Stimulated activated CD8-positive, alpha-beta memory T cell treated with anti-CD3 and anti-CD28 coated beads, Interleukin-12 subunit alpha, Interleukin-12 subunit beta, amount 100 ng/mL, for 4 hours (primary cell): Measurements from ENCODE around the gene TMEM150C.

ENCODE experiments used
- DNase-seq: peaks from one replicate; pipeline ENCODE4 v3.0.0-alpha.2; 2020; ENCODE audit warnings: low read depth

TMEM150C gene

DNA sequence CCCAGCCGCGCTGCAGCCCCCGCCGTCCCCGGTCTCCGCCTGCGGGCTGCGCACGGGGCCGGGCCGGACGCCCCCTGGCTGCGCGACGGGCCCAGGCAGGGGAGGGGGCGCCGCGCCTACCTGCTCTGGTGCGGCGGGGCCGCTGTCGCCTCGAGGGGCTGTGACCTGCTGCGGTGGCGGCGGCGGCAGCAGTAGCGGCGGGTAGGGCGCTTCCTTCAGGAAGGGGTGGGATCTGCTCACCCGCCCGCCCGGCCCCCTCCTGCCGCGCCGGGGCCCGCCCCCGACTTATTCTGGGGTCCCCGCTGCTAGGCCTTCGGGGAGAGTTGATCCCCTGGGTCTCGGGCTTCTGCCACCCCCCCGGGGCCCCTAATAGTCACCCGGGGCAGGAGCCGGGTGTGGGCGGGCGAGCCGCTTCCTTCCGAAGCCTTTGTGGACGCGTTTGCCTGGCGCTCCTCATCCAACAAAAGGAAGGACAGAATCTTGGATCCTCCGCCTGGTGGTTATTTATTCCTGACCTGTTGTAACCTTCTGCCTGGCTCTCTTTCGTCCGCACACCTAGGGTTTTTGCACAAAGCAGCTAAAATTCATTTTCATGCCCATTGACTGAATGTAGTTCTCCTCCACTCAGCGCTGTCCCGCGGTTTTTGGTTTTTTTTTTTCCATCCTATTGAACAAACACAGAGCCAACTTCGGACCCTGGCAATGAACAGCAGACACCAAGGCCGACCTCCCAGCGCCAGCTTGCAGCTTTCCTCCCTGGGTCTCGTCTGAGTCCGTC is at the start of gene TMEM150C:
Gene TMEM150C (minus strand): TSS at position 203 of the 778 bp plus-strand sequence. CDS start 57,331 bp downstream, outside the sequence.
- DNase-seq = no peak

DNA sequence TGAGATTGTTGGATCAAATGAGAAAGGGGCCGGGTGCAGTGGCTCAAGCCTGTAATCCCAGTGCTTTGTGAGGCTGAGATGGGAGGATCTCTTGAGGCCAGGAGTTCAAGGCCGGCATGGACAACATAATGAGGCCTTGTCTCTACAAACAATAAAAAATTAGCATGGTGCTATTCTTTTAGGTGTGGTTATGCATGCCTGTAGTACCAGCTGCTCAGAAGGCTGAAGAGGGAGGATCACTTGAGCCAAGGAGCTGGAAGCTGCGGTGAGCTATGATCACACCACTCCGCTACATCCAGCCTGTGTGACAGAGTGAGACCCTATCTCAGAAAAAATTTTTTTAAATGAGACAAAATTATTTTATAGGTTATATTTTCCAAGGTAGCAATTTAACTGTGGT is 49.7 kb upstream of the TMEM150C start:
- no peak for DNase-seq

DNA sequence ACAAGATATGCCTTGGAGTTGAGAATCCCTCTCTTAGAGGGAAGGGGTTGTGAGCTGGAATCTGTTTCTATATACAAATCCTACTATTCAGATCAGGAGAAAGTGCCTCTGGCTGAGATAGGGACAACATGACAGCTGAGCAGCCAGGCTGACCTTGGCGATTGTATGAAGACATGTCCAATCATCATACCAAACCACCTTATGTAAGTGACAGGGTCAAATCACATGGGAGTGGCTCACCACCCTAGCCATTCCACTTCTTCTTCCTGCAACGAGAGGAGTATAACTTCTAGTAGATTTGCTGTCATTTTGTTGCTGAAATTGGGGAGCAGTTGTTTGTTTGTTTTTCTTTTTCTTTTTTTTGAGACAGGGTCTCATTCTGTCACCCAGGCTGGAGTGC is 48.3 kb upstream of the TMEM150C start:
- DNase-seq = no peak

DNA sequence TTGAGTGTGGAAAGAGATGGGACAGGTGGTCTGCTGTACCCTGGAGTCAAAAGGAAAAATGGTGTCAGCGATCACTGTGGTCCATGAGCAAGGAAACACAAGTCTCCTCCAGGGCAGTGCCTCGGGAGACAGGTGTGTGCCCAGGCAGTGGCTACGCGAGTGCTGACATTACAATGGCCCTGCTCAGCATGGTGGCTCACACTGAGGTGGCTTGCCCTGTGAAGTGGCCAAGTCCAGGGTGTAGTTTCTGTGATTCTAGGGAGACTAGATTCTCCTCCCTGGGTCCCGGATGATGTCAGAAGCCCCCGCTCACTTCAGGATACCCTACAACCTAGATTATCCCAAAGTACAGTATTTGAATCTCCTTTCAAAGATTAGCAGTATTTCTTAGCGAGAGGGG is 44.8 kb upstream of the TMEM150C start:
- no peak for DNase-seq

DNA sequence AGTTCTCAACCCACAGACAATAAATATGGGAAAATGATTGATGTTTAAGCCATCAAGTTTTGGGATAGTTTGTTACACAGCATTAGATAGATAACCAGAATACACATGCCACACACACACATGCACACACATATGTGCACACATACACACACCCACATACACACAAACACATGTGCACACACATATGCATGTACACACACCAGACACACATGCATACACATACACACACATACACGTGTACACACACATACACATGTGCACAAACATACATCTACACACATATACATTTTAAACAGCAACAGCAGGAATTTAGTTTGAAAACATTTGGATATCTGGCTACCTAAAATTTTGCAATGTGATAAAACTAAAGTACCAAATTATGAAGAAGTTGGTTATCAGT is 42.7 kb upstream of the TMEM150C start:
- no peak for DNase-seq

DNA sequence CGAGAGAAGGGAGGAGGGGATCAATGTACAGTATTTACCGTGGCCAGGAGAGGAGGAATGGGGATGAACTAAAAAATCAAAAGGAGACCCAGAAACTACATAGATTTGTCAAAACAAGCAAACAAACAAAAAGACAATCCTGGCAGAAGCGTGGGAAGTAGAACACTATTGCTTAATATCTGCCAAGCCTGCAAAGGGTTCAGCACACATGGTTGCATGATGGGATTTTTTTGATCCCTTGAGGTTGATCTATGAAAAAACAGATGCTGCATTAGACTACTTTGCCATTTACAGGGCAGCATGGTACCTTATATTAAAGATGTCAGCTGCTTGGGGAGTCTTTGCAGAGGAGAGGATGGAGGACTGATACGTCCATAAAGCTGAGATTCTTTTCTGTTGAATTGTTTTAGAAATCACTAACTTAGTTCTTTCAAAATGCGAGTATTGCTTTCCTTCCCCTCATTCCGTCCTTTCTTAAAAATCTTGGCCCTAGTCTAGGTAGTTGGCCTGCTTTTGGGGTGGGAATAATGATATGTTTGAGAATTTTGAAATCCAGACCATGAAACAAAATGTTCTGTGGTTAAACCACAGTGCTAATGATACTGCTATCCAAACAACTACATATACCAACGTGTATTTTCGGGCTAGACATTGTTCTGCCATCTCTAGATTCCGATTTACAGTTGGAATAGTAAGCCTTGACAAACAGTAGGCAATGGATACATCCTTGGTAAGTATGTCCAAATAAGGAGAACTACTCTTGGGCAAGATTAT is 39.6 kb upstream of the TMEM150C start:
- no peak for DNase-seq

DNA sequence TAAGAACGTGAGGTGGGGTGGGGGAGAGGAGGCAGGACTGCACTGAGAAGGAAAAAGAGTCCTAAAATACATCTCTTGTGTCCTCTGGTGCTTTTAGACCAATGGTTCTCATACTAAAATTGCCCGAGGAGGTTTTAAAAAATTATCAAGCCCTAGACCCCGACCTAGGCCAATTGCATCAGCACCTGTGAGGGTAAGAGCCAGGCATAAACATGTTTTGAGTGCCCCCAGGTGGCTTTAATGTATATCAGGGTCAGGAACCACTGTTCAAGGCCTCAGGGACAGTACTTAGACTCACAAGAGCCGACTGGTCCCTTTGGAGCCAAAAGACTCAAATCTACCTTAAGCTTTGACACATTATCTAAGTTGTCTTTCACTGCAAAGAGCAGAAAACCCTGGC is 37.5 kb upstream of the TMEM150C start:
- DNase-seq = no peak

DNA sequence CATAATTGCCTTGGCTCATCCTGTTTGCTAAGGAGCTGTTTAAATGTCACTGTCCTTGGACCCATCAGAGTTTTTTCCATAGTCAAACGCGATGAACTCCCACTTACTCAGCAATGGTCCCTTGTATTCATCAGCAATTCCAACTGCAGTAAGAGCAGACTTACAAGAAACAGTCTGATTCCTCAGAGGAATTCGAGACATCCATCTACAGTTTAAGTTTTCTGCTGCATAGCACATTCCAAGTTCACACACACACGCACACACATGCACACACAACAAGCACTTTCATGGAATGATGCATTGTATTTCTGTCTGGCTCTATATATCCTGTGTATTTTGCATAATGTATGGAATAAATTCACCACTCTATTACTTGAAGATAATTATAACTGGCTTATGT is 32.7 kb upstream of the TMEM150C start:
- DNase-seq = no peak

DNA sequence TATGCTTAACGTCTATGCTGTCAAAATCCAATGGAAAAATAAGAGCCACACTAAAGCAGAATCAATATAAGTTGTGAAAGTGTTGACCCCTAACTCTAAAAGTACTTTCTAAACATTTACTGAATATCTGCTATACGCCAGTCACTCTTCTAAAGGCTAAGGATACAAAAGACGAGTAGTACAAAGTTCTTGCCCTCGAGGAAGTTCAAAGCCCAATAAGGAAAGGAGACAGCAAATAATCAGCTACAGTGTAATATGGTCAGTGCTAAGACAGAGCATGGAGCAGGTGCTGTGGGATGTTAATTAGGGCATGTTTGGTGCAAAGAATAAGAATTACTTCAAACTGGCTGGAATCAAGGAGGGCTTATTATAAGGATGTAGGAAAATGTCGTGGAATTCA is 31.6 kb upstream of the TMEM150C start:
- no peak for DNase-seq

DNA sequence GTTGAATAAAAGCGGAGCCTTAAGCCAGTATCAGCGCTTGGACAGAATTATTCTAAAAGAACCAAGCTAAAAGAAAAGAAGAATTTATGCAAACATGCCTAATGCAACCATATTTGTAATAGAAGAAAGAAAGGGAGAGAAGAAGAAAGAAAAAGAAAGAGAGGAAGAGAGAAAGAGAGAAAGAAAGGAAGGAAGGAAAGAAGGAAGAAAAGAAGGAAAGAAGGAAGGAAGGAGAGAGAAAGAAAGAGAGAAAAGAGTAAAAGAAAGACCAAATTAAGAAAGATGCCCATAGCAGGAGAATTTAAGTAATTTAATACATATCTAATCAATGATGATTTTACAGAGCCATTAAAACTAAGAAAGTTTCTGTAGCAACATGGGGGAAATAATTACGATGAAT is 30.9 kb upstream of the TMEM150C start:
- DNase-seq = no peak

DNA sequence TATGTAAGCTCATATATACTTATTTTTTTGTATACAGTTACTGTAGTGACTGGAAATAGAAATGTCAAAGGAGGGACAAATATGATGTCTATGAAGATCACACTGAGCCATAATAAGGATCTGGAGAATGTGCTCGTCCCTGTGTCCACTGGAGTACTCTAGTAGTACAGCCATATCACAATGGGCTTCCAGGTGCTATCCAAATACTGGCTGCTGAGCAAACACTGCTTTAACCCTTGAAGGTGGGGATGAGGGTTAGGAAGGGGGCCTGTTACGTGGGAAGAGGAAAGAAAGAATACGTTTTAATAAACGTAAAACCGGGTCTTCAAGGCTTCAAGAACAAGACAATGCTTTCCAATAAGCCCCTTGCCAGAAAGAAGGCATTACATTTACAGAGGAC is 29.8 kb upstream of the TMEM150C start:
- DNase-seq = no peak

DNA sequence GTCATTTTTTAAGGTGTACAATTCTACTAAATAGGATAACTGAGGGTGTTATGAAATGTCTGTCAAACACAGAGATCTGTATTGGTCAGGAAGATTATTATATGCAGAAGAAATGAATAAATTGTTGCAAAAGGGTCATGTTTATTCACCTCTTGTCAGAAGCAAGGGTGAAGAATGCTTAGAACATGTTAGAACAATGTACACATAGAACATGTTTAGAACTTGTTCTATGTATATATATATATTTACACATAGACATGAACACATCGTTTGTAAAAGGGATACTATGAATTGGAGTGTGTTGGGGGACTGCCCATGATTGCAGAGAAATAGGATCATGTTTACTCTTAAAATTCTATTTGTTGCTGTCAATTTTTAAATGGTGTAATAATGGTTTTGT is 28.0 kb upstream of the TMEM150C start:
- DNase-seq = no peak

DNA sequence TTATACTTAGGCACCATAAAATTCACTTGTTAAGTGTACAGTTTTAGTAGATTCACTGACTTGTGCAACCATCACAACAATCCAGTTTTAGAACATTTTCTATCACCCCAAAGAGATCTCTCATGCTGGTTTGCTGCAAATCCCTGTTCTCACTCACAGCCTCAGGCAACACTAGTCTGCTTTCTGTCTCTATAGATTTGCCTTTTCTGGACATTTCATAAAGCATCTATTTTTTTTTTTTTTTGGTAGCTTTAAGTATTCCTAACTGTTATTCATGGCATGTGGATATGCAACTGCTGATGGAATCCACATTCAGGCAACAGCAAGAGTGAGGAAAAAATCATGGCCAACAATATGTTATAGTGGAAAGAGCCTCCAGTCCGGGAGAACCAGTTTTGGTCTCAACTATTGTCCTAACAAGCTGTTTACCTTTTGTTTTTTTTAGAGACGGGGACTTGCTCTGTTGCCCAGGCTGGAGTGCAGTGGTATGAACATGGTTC is 27.0 kb upstream of the TMEM150C start:
- DNase-seq = no peak

DNA sequence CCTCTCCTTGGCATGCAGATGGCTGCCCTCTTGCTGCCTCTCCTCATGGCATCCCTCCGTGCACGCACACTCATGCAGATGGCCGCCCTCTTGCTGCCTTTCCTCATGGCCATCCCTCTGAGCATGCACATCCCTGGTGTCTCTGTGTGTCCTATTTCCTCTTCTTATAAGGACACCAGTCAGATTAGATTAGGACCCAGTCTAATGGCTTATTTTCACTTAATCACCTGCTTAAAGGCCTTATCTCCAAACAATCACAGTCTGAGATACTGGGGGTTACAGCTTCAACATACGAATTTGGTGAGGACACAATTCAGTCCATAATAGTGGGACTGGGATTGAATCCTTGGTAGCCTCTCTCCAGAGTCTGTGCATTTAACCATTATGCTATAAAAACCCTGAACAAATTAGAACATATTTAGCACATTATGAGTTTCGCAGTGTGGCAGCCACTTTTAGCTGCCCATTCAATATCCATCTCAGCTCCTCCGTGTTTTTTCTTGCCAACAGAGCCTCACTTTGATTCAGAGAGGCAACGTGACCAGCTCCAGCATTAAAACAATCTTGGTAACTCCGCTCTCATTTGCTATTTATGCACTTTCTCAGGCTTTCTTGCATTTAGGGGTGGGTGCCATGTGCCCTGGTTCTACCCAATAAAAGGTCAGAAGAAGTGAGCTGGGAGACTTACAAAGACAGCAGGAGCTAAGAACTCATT is 26.2 kb upstream of the TMEM150C start:
- no peak for DNase-seq

DNA sequence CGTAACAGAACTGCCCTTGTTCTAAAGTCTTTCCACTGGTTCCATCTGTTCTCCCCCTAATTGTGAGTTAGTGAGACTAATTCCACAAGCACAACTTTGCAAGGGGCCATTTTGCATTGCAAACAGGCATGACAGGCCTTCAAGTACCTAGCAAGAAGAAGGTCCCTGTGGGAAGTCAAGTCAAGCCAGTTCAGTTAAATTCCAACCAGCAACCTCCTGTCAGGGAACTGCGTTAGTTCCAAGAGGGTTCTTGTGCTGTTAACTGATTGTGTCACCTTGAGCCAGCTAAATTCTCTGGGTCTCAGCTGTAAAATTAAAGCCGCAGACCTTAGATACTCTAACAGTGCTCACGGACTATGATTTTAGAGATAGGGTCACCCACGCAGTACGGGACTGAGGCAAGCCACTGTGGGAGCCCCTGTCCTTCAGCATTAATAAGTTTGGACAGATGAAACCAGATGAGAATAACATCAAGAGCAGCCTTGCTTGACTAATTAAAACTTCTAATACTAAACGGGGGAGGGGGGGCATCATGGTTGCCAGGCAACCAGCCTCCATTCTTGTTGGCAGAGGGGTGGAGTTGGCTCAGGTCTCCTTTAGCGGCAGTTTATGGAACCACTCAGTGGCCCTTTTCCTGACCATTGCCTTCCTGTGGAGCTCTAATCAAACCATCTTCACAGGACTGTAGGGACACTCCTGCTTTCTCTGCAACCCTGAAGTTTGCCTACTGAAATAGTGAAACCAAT is 24.1 kb upstream of the TMEM150C start:
- no peak for DNase-seq

DNA sequence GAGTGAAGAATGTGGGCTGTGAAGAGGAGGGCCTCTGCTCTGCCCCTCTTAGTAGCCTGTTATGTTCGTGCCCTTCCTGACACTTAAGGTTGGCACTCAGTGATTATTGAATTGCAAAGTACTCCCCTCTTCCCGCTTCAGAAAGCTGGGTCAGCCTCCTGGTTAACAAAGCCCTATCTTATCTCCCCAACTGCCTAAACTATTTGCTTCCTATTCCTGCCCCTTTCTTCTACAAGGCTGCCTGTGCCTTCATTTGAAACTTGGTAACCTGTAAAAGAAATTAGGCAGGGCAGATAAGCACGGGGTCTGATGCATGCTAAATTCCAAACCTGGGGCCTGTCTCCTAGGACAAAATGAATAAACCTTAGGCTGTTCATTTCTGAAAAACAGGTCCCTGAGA is 23.1 kb upstream of the TMEM150C start:
- DNase-seq = no peak

DNA sequence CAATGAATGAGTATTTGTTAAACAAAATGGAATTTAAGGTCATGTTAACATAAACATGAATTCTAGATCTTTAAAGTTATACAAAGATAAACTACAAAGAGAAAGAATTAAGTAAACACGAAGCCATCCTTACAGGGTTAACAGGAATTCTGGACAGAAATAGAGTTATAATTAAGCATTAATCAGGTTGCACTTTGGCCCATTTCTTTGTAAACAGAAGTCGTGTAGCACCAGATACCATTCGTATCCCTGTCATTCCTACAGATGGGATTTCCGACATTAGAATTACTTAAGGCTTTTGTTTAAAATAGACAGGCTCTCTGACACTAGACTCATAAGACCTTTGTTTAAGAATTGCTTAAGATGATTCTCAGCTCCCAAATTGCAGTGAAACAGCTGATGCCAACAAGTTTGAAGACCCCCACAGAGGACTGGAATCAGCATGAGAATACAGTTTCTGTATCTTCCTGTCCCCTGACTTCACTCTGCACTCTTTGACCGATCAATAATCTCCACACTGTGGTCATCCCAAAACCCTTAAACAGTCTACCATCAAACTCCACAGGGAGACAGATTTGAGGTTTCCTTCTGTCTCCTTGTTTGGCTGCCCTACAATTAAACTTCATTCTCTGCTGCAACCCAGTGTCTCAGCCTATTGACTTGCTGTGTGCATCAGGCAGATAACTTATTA is 22.3 kb upstream of the TMEM150C start:
- no peak for DNase-seq

DNA sequence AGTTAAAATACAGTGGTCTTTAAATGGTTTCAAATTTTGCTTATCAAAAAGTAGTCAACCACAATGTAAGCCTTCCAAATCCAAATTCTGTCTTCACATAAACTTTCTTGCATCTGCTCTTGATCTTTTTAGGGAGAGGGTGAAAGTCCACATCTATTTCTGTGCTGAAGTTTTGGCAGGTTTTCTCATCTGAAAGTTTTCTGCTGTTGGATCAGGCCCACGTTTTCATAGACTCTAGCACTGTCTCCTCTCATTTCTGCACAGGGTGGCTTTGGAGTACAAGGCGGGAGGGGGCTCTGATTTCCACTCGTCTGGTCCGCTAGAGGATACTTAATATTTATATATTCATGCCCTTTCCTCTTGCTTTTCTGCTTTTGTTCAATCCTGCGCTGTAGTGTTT is 18.1 kb upstream of the TMEM150C start:
- no peak for DNase-seq

DNA sequence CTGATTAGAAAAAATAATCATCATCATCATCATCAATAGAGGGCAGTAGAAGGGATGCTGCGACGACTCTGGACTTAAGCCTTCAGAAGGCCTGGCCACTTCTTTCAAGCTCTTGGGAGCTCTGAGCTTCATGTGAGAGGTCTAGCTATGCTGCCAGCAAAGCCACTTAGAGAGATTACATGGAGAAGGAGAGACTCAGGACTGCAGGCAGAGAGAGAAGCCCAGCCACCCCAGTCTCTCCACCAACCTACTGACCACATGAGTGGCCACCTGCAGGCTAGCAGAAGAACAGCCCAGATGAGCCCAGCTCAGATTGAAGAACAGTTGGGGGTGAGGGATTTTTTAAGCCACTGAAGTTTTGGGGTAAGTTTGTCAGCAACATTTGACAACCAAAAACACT is 17.1 kb upstream of the TMEM150C start:
- DNase-seq = no peak

DNA sequence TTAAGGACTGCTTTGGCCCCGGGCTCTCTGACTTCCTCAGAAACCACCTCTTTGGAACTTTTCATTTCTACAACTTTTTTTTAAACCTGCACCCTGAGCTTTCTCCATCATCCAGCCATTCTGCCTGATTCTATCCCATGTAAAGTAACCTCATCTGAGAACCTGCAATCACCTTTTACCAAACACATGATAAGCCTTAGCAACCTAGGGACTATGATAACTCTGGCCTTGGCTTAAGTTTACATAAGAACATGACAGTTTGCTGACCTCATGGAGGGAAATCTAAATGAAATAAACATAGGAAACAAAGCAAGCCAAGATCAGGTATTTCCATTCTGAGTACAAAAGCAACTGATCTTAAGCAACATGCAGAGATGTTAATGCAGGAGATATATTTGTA is 15.7 kb upstream of the TMEM150C start:
- DNase-seq = no peak

DNA sequence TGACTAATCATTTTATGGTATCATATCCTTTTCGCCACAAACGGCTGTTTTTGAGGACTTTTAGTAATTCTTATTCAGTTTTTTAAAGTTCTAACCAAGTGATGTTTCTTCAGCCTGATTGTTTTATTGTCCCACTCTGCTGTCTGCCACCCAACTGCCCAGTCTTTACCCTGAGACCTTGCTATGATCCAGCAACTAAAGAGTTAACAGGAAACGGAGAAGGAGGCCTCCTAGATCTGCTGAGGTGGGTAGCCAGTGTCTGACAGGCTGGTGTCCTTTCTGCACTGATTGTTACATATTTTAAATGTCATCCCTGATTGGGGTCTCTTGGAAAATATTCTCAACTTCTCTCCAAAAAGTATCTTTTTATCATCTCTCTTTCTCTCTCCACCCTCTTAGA is 7.9 kb upstream of the TMEM150C start:
- DNase-seq = no peak
